GM18508 (cell line): ENCODE measurements around the gene RIN3.

Source experiments
- ATAC-seq: cut with Tn5 transposase; IDR thresholded peaks from one replicate; pipeline ENCODE4 v1.9.1; 2021; ENCODE audit warnings: moderate number of reproducible peaks; ENCODE audit not compliant: insufficient read depth, unreplicated experiment

RIN3 gene

DNA sequence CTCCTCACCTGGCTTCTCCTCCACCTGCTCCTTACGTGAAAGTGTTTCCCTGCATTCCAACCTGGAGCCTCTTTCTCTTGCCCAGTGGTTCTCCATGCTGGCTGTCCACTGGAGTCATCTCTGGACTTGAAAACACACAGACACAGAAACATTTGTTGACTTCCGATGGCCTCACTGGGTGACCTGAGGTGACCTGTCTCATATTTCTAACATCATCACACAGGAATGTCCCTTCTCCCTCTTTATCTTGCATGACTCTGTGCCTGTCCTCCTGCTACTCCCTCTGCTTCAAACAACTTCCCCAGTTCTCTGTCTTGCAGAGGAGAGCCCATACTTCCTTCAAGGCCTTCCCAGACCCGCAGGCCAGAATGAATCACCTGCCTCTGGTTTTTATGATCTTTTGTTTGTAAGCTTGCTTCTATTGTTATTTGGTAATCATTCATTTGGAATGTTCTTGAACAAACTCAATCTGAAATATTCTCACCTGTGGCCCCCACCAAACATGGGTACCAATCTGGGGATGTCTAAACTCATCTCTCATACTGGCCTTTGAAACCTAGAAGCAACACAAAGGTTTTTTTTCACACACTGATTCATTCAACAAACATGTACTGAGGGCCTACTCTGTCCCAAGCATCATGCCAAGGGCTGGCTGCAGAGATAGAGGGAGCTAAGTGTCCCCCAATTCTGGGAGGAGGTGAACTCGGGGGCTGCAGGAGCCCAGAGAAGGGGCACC lies 9.7 kb upstream of the RIN3 start:
- no peak for ATAC-seq

DNA sequence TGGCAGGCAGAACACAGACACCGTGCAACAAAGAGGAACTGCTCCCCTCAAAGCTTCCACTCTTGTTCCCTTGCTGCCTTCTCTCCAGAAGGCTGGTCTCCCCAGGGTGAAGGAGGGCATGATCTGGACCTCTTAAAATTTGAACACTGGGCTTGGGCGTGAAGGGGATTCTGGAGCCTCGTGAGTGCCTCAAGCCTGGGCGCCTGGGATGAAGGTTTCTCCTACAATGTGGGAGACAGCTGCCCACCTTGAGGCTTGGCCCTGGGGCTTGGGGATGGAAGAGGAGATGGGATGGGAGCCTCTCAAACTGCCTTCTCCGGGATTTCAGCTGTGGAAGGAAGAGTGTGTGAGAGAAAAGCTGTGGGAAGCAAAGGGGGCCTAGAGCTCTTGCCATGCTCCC lies 7.8 kb upstream of the RIN3 start:
- ATAC-seq: no peak

DNA sequence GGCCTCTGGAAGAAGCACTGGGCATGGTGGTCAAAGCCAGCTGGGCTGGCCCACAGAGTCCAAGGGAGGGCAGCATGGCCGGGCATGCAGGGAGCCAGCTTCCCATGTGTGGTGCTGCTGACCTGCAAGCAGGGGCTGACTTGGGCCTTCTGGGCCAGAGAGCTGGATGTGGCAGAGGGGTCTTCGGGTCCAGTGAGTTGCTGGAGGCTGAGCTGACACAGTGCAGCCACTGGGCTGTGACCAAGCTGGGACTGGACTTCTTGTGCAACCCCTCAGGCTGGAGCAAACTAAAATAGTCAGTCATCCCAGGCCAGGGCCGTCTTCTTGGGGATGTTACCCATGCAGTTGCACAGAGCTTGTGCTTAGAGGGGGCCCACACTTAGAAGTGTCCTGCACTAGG lies 7.3 kb upstream of the RIN3 start:
- ATAC-seq: no peak

- no peak for ATAC-seq
Observed at GRCh38 chr14:92507174-92507768, 6.3 kb upstream of the RIN3 start.

GRCh38 chr14:92510972-92511371 lies 2.6 kb upstream of the RIN3 start:
- ATAC-seq: no peak

DNA sequence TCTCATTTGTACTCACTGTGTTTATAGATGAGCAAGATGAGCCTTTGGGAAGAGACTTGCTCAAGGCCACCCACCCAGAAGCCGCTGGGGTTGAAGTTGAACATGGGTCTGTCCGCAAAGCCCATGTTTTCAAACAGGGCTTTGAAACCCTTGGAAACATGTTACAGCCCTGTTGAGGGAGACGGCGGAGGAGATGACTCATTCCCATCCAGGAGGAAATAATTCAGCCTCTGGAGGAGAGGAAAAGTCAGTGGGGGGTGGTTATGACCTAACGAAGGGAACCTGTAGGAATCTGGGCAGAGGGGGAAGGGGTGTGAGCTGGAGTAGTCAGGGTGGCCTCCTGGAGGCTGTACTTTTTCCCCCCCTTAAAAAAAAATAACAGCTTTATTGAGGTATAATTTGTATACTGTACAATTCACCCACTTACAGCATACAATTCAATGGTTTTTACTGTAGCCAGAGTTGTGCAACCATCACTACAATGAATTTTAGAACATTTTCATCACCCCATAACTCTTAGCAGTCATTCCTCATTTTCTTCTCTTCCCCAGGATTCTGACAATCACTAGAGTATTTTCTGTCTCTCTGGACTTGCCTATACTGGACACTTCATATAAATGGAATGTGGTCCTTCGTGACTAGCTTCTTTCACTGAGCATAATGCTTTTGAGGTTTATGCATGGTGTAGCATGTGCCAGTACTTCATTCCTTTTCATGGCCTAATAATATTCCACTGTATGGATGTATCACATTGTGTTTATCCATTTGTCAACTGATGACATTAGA lies 1.9 kb upstream of the RIN3 start:
- no peak for ATAC-seq

DNA sequence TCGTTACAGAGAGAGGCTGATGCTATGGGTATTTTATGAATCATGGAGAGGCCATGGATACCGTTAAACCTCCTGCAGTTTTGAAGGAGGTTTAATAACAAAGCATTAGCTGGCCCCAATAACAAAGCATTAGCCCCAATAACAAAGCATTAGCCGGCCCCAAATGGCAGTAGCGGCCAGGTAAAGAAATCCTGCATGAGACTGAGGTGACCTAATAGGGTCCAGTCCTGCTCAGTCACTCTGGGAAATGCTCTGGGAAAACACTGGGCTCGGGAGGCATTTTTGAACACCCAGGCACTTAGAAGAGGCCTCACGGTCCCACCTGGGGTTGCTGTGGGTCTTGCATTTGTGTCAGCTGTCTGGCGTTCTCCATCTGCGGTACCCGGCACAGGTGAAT lies 776 bp upstream of the RIN3 start:
- ATAC-seq: no peak

- no peak for ATAC-seq
Observed at GRCh38 chr14:92513966-92514843, 624 bp downstream of the RIN3 start.

GRCh38 chr14:92514844-92515514 lies 1.4 kb downstream of the RIN3 start:
- ATAC-seq: no peak

- ATAC-seq: no peak
Observed at GRCh38 chr14:92515546-92516343, 2.2 kb downstream of the RIN3 start.

DNA sequence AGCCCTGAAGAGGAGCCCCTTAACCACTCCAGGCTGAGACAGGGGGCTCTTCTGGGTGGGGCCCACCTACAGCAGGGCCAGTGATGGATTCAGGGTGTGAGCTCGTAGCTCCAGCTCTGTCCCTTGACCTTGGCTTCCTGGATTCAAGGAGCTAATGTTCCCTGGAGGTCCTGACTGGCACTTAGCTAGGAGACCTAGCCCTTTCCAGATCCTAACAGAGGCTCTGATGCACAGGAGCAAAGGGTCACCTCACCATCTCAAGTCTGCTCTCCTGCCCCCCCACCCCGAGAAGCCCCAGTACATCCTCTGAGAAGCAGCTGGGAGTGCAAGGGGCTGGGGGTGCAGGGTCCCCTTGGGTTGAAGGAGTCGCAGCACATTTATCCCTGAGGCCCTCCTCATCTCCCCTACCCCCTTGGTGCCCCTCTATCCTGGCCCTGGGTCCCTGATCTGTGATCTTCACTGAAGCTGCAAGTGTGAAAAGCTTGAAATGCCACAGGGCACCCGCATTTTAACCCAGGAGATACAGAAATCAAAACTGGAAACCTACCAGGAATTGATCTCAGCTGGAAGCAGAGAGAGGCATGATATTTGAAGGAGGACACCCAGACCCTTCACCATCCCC lies 2.9 kb downstream of the RIN3 start:
- ATAC-seq: no peak

GRCh38 chr14:92516966-92517506 lies 3.5 kb downstream of the RIN3 start:
- ATAC-seq: no peak

GRCh38 chr14:92517761-92518160 lies 4.2 kb downstream of the RIN3 start:
- ATAC-seq: no peak

- no peak for ATAC-seq
Observed at GRCh38 chr14:92519246-92520101, 5.9 kb downstream of the RIN3 start.

- ATAC-seq: no peak
Observed at GRCh38 chr14:92520102-92521057, 6.8 kb downstream of the RIN3 start.

DNA sequence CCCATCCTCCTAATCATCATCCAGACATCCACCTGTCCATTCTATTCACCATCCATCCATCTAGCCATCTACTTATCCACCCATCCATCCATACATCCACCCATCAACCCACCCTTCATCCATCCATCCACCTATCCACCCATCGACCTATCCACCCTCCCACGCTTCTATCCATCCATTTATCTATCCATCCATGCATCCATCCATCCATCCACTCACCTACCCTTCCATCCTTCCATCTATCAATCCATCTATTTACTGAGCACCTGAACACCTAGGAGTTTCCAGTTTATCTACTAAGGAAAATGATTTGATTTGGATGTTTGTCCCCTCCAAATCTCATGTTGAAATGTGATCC lies 7.5 kb downstream of the RIN3 start:
- ATAC-seq: no peak

- ATAC-seq: no peak
Observed at GRCh38 chr14:92523752-92524151, 10.2 kb downstream of the RIN3 start.
